NOMO-1 treated with dmso at 0.1 percent for 144 hours (cell line): ENCODE results near the gene NDST1.

Experiments used
- DNase-seq: peaks from one replicate; lab custom pipeline; 2025; ENCODE audit not compliant: unreplicated experiment; lab: John Stamatoyannopoulos, UW

The NDST1 gene

GRCh38 chr5:150601491-150602345 lies 93.8 kb downstream of the NDST1 start:
- no peak for DNase-seq

- no peak for DNase-seq
Measured at GRCh38 chr5:150603052-150603451, 95.1 kb downstream of the NDST1 start.

GRCh38 chr5:150603491-150603890 lies 95.6 kb downstream of the NDST1 start:
- DNase-seq, result no peak

GRCh38 chr5:150604010-150604409 lies 96.1 kb downstream of the NDST1 start:
- DNase-seq, result no peak

GRCh38 chr5:150604894-150605440 lies 97.0 kb downstream of the NDST1 start:
- DNase-seq, result no peak

- DNase-seq, result no peak
Measured at GRCh38 chr5:150605546-150605945, 97.6 kb downstream of the NDST1 start.

- DNase-seq, result no peak
Measured at GRCh38 chr5:150606476-150606875, 98.5 kb downstream of the NDST1 start.

- no peak for DNase-seq
Measured at GRCh38 chr5:150607105-150607504, 99.2 kb downstream of the NDST1 start.
